Renal pelvis (tissue), 4 donors: ENCODE results near the gene ENPP1. TPM values are rescaled to one million over a fixed set of nuclear protein-coding genes. Genes with fewer than 3 reads are reported as not detected.
"Not testable (repeated sequence)": the region's sequence is repeated elsewhere in the genome, so short reads cannot be mapped to it uniquely, and the experiment has no call there.

Source experiments
- DNase-seq: peaks from one replicate; pipeline ENCODE4 v3.0.0-alpha.2; 2013
- polyA plus RNA-seq, 3 donors: library from polyadenylated mRNA; unstranded; fragments of 120-200 nt; gene quantifications; one replicate each; pipeline ENCODE4 v1.2.1, GENCODE V29; 2013; ENCODE audit not compliant: insufficient read length in 3 of 3

The ENPP1 gene
- polyA plus RNA-seq, 3 donors, result 16.9 to 26.1 (median 21.5) TPM

DNA sequence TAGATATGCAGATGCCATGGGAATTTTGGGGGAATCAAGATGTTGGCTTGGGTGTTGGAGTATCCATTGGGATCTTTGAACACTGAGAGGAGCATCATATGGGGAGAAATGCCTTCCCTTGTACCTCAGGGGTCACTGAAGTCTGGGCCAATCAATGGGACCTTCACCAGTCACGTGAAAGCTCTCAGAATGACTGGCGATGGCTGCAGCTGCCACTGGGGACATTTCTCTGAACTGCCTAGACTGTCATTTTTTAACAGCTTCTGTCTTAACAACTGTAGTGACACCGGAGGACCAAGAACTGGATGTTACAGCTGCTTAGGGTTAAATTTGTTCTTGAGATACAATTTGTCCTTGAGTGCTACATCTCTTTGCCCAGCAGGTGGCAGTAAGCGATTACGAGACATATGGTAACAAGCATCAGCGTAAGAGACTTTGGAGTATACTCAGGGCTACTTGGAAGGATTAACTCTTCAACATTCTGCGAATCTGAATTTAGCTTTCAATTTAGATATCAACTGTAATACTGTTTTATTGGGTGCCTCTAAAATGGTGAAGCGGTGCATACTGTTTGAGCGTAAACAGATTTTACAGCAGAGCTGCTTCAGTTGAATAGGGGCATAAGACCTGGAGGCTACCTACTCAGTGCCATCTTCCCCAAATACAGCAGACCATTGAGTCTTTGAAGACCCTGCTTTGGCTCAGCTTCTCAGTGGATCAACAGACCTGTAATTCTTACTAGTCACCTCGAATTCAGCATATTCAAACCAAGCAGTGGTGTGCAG is 107.3 kb downstream of the ENPP1 start:
- peak; percentile 78 for DNase-seq

DNA sequence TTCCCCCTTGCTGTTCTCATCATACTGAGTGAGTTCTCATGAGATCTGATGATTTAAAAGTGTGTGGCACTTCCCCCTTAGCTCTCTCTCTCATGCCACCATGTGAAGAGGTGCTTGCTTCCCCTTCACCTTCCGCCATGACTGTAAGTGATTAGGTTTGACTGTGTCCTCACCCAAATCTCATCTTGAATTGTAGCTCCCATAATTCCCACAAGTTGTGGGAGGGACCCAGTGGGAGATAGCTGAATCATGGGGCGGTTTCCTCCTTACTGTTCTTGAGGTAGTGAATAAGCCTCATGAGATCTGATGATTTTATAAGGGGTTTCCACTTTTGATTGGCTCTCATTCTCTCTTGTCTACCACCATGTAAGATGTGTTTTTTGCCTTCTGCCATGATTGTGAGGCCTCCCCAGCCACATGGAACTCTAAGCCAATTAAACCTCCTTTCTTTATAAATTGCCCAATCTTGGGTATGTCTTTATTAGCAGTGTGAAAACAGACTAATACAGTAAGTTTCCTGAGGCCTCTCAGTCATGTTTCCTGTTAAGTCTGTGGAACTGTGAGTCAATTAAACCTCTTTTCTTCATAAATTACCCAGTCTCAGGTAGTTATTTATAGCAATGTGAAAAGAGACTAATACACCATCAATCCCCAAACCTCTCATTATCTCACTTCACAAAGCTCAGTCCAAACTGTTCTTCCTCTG is 108.4 kb downstream of the ENPP1 start:
- not testable (repeated sequence) for DNase-seq

DNA sequence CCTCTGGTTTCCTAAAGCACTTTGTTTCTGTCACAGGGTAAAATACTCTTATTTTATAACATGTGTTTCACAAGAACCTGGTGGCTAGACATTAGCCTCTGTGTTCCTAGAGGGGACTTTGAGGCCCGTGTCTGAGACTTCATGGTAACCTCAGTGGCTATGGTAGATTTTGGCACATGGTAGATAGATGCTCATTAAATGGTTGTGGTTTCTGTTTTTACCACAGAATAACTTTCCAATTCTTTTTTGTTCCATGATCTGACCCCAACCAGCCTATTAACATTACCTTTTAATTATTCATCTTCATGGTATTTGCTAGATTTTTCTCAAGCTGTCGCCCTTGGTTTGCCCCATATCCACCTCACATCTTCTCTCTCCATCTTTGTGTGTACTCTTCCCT is 109.0 kb downstream of the ENPP1 start:
- no peak for DNase-seq

DNA sequence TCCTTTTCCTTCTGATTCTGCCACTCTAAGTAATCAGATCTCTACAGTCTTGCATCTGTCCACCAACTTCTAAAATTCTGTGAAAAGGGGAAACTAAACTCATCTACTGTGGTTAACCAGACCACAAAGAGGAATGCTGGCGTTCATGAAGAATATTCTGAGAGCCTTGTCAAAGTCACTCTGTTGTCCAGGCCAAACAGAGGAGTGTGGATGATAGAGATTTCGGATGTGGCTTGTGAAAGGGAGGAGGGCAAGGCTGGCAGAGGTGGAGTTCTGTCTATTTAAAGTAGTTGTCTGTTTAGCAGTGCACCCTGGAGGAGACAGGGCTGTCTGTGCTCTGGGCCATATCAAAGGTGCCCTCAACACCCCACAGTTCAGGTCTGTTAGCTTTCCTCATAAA is 109.5 kb downstream of the ENPP1 start:
- DNase-seq, result no peak

DNA sequence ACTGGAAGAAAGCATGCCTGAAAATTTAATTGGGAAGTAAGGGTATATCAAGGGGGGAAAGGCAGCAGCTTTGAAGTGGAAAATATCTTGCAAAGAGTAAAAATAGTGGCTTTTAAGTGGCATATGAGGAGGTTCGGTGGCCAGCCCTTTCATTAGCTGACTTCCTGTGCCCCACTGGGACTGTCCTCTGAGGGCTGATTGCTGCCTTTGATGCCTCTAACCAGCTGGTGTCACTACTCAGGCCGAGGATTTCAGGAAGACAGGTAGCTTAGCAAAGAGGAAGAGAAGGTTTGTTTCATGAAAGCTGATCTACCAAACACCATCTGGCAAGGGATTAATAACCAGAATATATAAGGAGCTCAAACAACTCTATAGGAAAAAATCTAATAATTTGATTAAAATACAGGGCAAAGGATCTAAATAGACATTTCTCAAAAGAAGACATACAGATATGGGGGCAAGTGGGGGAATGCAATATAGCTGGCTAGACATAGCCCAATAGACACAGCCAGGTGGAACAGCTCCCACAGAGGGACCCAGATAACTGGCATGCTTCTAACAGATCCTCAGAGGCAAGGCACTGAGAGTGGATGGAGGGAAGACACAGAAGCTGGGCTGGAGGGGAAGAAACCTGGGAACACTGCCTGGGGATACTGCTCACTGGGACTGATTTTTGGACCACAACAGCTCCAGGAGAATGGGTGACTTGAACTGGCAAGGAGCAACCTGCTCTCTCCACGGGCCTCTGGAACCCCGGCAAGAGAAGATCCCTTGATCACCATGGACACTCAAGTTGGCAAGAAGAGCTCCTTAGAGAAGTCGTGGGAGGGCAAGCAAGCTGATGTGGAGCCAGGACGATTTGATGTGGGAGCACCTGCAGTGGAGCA is 110.2 kb downstream of the ENPP1 start:
- no peak for DNase-seq

DNA sequence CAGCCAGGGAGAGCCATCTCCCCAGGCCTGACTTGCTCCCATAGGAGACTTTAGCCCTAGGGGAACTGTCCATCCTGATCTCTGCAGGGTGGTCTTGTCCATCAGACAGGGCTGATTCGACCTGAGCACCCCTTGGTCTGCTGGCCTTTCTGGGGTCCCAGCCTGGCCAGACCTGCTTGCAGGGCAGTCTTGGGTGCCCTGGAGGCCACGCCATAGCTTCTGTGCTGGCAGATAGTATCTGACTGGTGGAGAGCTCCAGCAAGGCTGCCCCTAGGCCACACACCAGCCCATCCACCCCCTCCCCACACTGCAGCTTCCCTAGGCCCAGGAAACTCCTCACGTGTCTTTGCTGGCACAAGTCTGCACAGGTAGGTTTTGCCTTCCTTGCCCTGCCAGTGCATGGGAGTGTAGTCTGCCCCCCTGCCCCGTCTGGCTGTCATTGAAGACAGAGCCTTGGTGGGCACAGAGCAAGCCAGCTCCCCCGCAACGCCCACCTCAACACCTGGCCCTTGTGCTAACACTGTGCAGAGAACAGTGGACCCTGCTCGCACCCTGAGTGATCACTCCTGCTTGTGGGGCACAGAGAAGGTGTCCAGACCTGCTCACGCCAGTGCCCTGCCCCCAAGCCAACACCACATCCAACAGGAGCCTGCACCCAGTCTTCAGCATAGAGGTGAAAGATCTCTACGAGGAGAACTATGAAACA is 111.0 kb downstream of the ENPP1 start:
- no peak for DNase-seq

DNA sequence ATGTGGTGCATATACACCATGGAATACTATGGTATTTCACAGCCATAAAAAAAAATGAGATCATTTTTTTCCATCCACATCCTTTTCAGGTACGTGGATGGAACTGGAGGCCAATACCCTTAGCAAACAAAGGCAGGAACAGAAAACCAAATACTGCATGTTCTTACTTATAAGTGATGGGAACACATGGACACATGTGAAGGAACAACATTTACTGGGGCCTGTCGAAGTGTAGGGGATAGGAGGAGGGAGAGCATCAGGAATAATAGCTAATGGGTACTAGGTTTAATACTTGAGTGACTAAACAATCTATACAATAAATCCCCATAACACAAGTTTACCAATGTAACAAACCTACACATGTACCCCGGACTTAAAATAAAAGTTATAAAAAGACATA is 112.8 kb downstream of the ENPP1 start:
- no peak for DNase-seq

DNA sequence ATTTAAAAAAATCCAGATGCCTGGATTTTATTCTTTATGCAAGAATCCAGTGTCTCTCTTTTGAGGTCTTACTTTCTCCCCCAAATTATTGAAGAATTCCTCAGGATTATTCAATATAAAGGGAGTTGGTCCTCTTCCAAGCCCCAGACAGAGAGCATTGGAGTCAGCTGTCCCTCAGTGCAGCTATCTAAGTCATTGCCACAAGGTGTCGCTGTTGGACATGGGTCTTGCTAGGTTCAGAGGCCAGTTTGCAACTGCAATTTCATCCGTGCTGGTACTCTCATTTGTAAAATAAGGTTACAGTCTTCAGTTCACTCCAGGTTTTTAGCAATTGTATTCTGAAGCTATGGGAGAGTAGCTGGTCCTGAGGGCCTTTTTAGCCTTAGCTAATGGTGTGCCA is 115.5 kb downstream of the ENPP1 start:
- DNase-seq, result no peak

DNA sequence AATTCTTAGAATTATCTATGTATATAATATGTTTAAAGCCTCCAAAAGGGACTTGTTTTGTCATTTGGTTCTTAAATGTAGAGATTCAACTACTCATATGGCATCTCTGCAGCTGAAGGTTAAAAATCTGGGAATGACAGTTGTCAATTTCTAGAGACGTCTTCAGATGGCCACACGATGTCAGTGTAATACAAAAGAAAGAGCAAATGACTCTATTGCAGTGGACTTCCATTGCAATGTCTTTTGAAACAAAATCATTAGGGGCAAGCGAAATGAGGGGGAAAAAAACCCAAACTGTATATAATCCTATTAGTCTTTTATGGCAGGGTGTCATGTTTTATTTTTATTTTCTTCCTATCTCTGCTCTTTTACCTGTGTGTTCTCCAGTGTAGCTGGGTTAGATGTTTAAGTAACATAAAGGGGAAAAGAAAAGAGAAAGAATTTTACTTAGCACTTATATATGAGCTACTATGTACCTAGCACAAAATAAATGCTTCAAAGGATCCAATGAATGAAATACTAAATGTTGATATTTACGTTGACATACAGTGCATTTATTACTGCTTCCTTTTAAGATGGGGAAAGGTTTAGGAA is 117.2 kb downstream of the ENPP1 start:
- no peak for DNase-seq

DNA sequence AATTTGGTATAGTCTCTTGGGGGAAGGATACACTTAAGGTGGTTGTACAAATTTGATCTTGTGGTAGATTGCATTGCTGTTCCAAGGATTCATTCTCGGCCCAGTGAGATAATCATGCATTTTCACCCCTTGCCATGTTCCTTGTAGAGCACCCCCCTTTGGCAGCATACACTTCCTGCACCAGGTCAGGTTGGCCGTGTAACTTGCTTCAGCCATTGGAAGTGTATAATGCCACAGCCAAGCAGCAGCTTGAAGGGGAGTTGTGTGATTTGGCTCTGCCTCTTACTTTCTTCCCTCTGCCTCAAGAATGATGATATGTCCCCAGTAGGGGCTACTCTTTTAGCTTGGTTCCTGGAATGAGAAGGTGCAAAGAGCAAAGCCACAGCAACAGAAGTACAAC is 121.4 kb downstream of the ENPP1 start:
- DNase-seq, result no peak

DNA sequence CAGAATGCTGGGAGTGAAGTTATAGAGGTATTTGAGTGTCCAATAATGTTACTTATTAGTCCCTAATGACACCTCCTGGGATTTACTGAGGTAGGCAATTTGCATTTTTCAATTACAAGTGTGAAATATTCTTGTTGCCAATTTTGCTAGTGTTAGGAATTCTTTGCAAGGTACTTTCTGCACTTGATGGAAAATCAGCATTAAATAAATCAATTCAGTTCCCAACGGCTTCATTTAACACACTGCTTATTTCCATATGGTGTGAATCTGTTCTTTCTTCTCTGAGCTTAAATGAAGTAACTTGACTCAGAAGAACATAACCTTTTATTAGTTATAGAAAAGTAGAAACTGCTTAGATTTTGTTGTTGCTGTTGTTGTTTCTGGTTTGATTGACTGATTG is 122.2 kb downstream of the ENPP1 start:
- DNase-seq, result no peak

DNA sequence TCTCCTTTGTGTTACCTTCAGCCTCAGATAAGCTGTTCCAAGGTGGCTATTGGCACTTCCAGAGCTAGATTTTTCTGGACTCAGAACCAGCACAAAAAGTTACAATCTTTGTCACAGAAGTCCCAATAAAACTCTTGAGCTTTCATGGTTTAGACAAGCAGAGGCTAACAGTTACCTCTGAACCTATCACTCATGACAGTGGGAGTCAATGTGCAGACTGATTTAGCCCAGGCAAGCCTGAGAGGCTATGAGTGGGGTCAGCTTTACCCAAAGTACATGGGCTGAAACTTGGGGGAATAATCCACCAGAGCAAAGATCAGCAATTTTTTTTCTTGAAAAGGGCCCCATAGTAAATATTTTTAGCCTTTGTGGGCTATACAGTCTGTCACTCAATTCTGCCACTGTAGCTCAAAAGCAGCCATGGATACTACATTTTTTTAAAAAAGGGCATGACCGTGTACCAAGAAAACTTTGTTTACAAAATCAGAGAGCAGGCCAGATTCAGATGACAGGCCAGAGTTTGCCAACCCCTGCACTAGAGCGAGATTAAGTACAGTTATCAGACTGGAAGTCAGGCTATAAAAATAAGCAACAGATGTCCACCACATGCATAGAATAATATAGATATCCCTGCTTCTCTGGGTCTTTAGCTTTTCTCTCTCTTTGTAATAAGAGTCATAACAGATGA is 123.4 kb downstream of the ENPP1 start:
- no peak for DNase-seq

DNA sequence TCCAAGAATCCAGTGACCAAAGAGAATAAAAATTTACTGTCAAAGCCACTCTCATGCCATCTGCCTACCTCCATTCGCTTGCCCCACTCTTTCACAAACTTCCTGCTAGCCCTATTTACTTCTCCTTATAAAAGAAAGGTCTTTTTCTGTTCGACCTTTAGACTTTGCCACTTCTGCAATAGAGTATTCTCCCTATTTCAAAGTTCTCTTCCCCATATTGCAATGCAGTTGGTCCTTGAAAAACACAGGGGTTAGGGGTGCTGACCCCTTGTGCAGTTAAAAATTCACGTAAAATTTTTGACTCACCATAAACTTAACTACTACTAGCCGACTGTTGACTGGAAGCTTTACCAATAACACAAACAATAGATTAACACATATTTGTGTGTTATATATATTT is 128.3 kb downstream of the ENPP1 start:
- DNase-seq, result no peak

DNA sequence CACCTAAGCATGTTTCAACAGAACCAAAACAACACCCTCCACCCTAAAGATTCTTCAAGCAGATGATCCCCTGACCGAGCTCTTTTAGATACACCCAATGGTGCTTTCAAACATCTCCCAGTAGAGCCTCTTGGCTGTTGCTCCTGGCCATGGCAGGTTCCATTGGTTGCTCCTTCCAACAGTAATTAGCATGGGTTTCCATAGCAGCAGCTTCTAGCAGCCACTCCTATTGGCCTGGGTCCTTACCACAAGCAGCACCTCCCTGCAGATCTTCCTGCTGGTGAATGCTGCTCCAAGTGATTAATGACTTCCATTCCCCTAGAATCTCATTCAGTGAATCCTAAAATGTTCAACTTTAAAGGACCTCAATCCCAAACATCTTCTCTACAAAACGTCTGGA is 129.4 kb downstream of the ENPP1 start:
- DNase-seq, result no peak

DNA sequence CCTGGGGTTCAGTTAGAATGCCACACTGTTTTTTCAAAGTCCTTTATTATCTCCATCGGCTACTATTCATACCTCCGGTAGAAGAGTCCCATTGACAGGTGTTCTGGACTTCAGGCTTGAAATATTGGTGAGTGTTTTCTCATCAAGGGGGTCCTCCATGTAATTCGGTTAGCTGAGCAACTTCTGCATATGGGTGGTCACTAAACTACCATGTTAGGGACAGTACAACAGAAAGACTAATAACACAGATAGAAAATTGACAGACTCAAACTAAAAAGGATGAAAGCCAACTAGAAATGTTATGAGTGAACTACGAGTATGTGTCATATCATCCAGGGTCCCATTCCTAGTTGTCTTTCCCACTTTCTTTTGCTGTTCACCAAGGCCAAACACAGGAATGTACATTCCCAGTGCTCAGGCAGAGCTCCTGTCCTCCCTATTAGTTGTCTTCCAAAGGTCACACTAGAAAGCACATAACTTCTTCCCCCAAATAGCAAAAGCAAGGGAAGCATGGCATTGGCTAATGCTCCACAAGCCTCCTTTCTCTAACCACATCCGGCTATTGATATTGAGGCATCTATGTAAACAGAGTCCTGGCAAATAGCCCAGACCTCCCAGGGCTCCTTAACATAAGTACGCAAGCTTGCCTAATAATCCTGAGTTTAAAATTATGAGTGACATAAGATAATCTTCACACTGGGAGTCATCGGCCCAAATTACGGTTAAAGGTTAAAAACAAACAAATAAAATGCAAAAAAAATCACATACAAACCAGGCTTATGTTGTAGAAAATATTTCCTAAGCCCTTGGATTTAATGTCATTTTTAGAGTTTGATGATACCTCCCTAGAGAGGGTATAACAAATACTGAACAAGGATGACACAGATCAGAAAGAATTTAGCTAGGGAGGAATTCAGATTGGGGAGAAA is 130.1 kb downstream of the ENPP1 start:
- no peak for DNase-seq
